NCI-H1417 (cell line): ENCODE data around the gene RCAN3.
"Not testable (repeated sequence)": the region's sequence is repeated elsewhere in the genome, so short reads cannot be mapped to it uniquely, and the experiment has no call there.

Experiments used
- DNase-seq, 3 experiments: peaks; one replicate each; lab custom pipeline; 2025; lab: John Stamatoyannopoulos, UW

RCAN3 gene

DNA sequence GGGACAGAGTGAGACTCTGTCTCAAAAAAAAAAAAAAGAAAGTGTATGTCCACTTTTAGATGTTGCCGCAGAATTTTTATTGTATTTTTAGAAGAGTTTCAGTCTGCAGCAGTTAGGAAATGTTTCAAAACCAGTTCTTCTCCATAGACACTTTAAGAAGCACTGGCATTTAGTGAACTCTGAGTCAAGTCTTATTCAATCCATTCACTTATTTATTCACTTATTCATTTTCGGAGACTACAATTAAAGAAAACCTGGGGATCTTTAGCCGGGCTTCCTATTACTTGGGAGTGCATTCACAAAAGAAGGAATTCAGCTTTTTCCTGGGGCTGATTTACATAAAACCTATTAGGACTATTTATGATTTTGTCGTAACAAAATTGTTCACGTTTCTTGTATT lies 12.3 kb downstream of the RCAN3 start:
- no peak for DNase-seq

DNA sequence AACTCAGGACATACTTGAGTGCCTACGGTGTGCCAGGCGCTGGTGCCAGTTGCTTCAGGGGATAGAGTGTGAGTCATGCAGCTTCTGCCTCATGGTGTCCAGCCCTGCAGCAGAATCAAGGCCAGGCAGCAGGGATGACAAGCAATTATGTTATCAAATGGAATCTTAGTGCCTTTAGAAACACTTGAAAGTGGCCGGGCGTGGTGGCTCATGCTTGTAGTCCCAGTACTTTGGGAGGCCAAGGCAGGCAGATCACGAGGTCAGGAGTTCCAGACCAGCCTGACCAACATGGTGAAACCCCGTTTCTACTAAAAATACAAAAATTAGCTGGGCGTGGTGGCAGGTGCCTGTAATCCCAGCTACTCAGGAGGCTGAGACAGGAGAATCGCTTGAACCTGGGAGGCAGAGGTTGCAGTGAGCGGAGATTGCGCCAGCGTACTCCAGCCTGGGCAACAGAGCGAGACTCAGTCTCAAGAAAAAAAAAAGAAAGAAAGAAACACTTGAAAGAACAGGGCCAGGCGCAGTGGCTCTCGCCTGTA lies 13.1 kb downstream of the RCAN3 start:
- not testable (repeated sequence) for DNase-seq

DNA sequence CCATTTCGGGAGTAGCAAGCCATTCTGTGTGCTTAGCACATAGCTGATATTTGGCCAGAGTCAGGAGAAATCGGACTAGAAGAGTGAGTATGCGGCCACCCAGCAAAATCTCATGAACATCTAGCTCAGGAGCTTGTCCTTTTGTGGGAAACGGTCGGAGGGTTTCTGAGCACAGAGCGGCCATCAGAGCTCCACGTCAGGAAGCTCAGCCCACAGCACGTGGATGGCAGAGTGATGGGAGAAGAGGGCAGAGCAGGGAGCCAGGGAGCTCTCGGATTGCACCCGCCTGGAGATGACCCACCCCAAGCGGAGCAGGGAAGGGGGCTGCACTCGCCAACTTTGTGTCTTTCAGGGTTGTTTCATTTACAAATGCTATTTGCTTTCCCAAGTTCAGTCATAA lies 13.9 kb downstream of the RCAN3 start:
- no peak for DNase-seq

GRCh38 chr1:24517898-24518297 lies 15.3 kb downstream of the RCAN3 start:
- DNase-seq: no peak

- not testable (repeated sequence) for DNase-seq
These were observed 17.6 kb downstream of the RCAN3 start for GRCh38 chr1:24520282-24520681.

DNA sequence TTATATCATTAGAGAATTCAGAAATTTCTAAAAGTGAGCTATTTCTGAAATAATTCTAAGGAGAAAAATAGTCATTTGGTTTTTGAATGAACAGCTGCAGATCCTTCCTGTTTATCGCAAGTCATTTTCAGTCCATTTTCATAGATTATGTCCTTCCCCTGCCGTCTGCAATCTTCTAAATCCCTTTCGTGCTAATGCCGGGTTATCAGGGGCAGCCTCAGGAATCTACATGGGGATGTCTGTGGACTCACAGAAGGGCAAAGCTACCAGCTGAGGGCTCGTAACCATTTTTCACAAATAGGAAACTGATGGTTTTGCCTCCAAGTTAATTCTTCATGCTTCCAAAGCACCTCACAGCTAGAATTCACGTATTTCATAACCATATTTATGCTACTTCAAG lies 23.0 kb downstream of the RCAN3 start:
- DNase-seq: no peak

DNA sequence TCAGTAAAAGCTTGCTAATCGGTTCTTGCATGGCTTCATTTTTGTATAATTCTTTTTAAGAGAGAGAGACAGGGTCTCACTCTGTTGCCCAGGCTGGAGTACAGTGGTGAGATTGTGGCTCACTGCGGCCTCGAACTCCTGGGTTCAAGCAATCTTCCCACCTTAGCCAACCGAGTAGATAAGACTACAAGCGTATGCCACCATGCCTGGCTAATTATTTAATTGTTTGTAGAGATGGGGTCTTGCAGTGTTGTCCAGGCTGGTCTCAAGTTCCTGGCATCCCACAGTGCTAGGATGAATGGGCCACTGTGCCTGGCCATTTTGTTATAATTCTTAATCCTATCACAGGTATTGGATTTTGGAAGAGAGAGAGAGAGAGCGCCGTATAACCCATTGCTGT lies 23.4 kb downstream of the RCAN3 start:
- DNase-seq: no peak

DNA sequence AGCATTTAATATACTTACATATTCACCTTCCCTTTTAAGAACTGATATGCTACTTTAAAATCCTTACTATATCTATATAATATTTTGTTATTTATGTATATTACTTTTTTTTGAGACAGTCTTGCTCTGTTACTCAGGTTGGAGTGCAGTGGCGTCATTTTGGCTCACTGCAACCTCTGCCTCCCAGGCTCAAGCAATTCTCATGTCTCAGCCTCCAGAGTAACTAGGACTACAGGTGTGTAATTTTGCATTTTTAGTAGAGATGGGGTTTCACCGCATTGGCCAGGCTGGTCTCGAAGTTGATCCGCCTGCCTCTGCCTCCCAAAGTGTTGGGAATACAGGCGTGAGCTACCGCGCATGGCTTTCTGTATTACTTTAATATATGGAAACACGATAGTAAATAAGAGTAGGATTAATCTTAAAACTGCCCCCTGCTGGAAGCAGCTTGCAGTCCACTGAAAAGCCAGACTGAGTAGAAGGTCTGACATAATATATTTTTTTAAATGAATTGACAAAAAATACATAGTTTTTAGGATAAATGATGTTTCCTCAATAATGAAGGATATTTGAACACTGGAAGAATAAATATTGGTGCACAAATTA lies 24.4 kb downstream of the RCAN3 start:
- DNase-seq: peak in 2 of 3 experiments; percentile 7 to 23

GRCh38 chr1:24528744-24529143 lies 26.1 kb downstream of the RCAN3 start:
- DNase-seq: peak; percentile 47 to 81 (median 47)

GRCh38 chr1:24529292-24529691 lies 26.7 kb downstream of the RCAN3 start:
- not testable (repeated sequence) for DNase-seq

- no peak for DNase-seq
These were observed 32.4 kb downstream of the RCAN3 start for GRCh38 chr1:24535021-24535424.

- DNase-seq: no peak
These were observed 33.1 kb downstream of the RCAN3 start for GRCh38 chr1:24535778-24536177.

- DNase-seq: peak in 1 of 3 experiments; percentile 79
These were observed 33.8 kb downstream of the RCAN3 start for GRCh38 chr1:24536391-24536840.

DNA sequence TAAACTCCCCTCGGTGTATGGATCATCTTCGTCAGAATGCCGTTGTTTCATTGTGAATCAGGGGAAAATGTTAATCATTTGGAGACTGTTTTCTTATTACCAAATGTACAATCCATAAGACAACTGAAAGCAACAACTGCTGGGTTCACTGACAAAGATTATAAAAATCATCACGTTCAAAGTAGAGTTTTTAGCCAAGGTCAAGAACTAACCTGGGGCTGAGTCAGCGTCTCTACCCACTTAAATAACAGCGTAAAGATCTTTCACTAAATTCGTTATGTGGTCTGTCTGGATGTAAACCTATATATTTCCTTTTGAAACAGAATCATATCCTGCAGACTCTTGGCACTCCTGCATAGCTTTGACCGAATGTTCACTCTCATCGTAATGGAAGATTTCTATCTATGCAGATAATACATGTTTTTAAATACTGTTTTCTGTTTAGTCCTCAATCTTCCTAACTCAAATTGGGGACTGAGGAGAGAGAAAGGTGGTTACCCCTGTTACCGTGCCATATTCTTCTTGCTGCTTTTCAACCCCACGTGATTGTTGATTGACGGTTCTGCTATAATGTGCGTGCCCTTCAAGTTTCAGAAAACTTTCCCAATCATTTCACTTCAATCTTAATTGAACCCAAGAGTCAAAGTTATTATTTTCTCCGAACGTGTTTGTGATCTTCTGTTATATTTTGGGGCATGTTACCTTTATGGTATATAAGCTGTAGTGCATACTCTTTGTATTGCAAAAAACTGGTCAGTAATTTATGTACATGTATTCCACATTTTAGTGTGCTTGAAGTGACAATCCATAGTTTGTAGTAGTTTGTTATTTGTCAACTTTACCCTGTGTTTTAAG lies 37.6 kb downstream of the RCAN3 start:
- no peak for DNase-seq

DNA sequence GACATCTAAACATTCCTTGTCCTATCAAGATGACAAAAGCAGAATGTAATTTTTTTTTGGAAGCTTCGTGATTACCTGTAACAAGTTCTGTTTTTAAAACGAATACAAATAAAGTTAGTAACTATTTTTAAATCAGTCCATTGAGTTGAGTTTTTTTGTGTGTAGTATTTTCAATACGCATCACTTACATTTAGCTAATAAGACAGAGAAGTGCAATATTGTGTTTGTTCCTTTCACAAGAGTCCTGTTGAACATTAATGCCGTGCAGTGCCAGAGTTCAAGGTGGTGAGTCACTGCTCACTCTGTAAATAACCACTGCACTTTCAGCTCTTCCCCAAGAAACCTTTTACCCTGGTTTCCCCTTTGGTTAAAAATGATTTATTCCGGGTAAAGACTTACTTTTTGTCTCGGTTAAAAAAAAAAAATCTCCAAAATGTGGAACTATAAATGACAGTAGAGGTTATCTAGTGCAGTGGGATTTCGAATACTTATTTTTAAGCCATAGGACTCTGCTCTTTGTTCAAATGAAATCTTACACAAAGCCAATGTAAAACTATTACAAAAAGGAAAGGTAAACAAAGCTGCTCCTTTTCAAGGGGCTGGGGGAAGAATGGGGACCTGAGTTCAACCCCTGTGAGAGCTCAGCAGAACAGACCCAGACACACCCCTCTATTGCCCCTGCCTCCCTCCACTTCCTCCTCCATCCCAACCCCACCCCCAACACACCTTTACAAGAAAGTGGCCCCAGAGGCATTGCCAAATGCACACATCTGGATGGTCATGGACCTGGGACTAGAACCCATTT lies 38.5 kb downstream of the RCAN3 start:
- no peak for DNase-seq

DNA sequence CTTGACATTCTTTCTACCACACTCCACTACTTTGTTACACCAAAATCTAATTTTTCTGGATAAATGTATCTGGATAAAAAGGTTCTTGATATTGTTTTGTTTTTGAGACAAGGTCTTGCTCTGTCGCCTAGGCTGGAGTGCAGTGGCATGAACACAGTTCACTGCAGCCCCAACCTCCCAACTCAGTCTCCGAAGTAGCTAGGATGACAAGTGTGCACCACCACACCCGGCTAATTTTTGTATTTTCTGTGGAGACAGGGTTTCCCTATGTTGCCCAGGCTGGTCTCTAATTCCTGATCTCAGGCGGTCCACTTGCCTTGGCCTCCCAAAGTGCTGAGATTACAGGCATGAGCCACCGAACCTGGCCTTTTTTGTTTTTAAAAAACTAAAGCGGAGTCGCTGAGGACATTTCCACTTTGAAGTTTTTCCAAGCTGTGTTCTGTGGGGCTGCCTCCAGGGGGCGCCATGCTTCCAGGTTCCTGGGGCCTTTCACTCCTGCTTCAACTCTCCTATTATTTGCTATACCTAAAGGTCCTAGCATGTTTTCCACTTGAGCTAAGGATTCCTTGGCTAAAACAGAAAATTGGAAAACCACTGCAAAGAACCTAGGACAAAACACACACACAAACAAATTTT lies 39.2 kb downstream of the RCAN3 start:
- peak in 2 of 3 experiments; percentile 19 to 38 for DNase-seq

DNA sequence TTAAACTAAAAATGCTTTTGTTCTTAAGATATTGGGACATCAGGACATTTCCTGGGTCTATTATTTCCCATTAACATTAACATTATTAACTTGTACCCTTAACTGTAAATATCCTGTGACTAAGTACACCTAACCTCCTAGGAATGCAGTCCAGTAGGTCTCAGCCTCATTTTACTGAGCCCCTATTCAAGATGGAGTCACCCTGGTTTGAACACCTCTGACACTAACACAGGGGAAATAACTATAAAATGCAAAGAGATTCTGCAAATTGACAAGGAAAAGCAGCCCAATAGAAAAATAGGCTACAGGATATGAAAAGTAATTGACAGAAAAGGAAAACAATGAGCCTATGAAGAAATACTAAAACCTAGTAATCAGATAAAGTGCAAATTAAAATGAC lies 41.6 kb downstream of the RCAN3 start:
- no peak for DNase-seq

DNA sequence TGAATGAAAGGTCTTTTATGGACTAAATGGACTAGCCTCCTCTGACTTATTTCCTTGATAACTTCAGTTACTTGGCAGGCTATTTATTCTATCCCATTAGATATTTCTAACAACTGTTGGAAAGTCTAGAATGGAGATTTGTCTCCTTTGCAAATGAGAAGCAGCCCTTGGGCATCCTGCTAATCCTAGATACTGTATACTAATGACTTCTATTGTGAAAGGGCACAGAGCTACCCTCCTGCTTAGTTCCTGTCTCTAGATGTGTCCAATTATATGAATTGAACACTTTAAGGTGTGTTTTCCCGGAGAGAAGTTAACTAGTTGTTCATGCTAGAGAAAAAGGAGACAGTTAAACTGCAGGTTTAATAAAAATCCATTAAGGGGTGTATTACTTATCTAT lies 43.0 kb downstream of the RCAN3 start:
- no peak for DNase-seq

DNA sequence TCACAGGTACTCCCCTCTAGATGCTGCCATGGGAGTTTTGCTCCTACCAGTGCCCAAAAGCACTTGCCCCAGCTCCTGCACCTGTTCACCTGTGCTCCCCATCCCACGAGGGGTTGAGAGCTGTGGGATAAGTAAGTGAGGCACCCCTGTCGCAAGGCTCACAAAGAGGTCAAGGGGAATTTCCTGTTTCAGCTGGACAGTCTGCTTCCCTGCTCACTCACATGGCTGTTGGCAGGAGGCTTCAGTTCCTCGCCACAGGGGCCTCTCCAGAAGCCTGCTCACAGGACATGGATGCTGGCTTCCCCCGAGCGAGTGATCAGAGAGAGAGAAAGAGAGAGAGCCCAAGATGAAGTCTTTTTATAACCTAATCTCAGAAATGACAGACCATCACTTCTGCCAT lies 44.6 kb downstream of the RCAN3 start:
- DNase-seq: no peak

- DNase-seq: no peak
These were observed 45.4 kb downstream of the RCAN3 start for GRCh38 chr1:24548070-24548469.

GRCh38 chr1:24549210-24549609 lies 46.6 kb downstream of the RCAN3 start:
- DNase-seq: not testable (repeated sequence)
